ENCODE results near the gene PEAK1. TPM values are rescaled to one million over a fixed set of nuclear protein-coding genes. Genes with fewer than 3 reads are reported as not detected.

Gene PEAK1, protein sequence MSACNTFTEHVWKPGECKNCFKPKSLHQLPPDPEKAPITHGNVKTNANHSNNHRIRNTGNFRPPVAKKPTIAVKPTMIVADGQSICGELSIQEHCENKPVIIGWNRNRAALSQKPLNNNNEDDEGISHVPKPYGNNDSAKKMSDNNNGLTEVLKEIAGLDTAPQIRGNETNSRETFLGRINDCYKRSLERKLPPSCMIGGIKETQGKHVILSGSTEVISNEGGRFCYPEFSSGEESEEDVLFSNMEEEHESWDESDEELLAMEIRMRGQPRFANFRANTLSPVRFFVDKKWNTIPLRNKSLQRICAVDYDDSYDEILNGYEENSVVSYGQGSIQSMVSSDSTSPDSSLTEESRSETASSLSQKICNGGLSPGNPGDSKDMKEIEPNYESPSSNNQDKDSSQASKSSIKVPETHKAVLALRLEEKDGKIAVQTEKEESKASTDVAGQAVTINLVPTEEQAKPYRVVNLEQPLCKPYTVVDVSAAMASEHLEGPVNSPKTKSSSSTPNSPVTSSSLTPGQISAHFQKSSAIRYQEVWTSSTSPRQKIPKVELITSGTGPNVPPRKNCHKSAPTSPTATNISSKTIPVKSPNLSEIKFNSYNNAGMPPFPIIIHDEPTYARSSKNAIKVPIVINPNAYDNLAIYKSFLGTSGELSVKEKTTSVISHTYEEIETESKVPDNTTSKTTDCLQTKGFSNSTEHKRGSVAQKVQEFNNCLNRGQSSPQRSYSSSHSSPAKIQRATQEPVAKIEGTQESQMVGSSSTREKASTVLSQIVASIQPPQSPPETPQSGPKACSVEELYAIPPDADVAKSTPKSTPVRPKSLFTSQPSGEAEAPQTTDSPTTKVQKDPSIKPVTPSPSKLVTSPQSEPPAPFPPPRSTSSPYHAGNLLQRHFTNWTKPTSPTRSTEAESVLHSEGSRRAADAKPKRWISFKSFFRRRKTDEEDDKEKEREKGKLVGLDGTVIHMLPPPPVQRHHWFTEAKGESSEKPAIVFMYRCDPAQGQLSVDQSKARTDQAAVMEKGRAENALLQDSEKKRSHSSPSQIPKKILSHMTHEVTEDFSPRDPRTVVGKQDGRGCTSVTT (N-terminal part only)
- polyA plus RNA-seq (2013, experiment 1 of 2) = 9.7 TPM
- 9.7 TPM for polyA plus RNA-seq (2013, experiment 2 of 2)

DNA sequence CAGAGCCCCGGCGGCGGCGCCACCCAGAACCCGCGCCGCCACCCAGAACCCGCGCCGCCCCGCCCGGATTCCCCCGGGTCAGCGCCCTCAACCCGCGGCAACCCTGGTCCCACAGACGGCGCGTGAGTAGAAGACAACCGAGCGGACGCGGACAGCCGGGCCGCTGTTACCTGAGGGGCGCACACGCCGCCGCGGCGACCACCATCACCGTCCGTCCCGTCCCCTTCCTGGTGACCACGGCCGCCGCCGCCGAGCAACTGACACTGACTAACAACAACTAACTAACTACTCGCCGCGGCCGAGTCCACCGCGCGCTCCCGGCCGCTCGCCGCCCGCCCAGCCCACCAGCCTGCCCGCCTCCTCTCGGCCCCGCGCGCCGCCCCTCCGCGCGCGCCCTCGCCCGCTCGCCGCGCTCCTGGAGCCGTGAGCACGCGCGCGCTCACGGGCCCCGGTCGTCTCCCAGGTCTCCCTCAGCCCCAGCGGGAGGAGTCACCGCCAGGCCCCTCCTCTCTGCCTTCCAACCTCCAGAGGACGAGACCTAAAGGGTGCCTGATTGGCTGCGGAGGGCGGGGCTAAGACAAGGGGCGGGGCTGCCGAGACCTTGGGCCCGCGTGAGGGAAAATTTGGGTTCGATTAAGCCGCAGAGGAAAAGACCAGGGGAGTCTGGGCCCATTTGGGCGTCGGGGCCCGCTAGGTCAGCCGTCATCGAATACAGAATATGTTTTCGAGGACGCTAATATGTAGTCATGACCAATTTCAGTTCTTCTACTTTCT is at the start of gene PEAK1:
PEAK1 (minus strand) TSS at position 269 of the 774 bp plus-strand sequence. CDS start 238,178 bp downstream, outside the sequence.
- Histone ChIP-seq H3K18ac (ENCODE audit: low read length) (peak within 1 kb of the TSS; percentile 97), H2BK12ac (ENCODE audit: low read length) (no peak within 1 kb of the TSS), H2AK5ac (ENCODE audit: low read depth, low read length) (no peak within 1 kb of the TSS), H3K23ac (ENCODE audit: low read depth, low read length, poor library complexity) (peak within 1 kb of the TSS; percentile 94), H2AFZ (ENCODE audit: low read length) (peak within 1 kb of the TSS; percentile 92), H2BK15ac (ENCODE audit: low read length) (no peak within 1 kb of the TSS), H3K9ac (ENCODE audit: low read depth, low read length, poor library complexity) (peak within 1 kb of the TSS; percentile 96), H3K9me3 (replicated peaks in 1 of 2; ENCODE audit: control insufficient read depth in 2 of 2, insufficient read depth in 1 of 2, low read depth in 1 of 2, low read length in 2 of 2) (no peaks in the 10 kb centered on the region), H3K14ac (ENCODE audit: low read length) (no peak within 1 kb of the TSS), H4K8ac (ENCODE audit: low read depth, low read length) (no peak within 1 kb of the TSS), H3K4me2 (ENCODE audit: insufficient read depth, low read length, poor library complexity, severe bottlenecking) (peak within 1 kb of the TSS; percentile 84), H4K91ac (ENCODE audit: low read depth, low read length, poor library complexity) (no peak within 1 kb of the TSS), H3K4ac (ENCODE audit: low read length) (no peak within 1 kb of the TSS), H3K79me1 (ENCODE audit: low read depth, low read length) (peaks cover 3% of the 10 kb centered on the region), H3K27ac (replicated peaks; ENCODE audit: low read length) (peak within 1 kb of the TSS; percentile 90), H3K4me3 (ENCODE audit: low read length in 2 of 2) (peak within 1 kb of the TSS; percentile 80 to 94), H3K27me3 (ENCODE audit: control insufficient read depth in 3 of 3, insufficient read depth in 3 of 3, low read depth in 1 of 3, low read length in 3 of 3) (no peaks in the 10 kb centered on the region), H3K4me1 (ENCODE audit: control insufficient read depth in 2 of 2, insufficient read depth in 1 of 2, low read depth in 1 of 2, low read length in 2 of 2) (peaks cover 4 to 8% of the 10 kb centered on the region in 2 donors), H2BK5ac (ENCODE audit: low read length) (peak within 1 kb of the TSS; percentile 97), H3K36me3 (replicated peaks in 1 of 2; ENCODE audit: control insufficient read depth in 2 of 2, insufficient read depth in 2 of 2, low read length in 2 of 2) (no peaks in the 10 kb centered on the region), H2BK120ac (ENCODE audit: low read depth, low read length) (no peak within 1 kb of the TSS)
- WGBS, 2 donors (ENCODE audit: extremely low coverage in 2 of 2, insufficient read length in 2 of 2, insufficient replicate concordance in 1 of 2) = no CpG with 5 or more reads among the region's 92 CpGs
- DNase-seq (ENCODE audit: low spot score) = peak; percentile 99

DNA sequence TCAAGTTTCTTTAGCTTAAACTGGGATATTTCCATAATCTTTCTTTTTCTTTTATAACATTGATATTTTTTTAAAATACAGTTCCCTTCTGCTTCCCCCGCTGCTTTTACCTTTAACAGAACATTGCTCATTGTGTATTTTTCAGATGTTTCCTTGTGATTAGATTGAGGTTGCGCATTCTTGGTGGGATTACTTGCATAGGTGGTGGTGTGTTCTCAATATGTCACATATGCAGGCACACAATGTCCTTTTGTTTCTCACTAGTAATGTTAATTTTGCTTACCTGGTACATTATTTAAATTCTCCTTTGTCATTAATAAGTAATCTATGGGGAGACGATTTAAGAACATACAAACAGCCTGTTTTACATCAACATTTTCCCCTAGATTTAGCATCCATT is 49.0 kb upstream of the PEAK1 start:
- Histone ChIP-seq H3K18ac (ENCODE audit: low read length) (no peak overlapping the region), H2BK120ac (ENCODE audit: low read depth, low read length) (no peak overlapping the region), H3K4me1 (ENCODE audit: control insufficient read depth in 2 of 2, insufficient read depth in 1 of 2, low read depth in 1 of 2, low read length in 2 of 2) (no peaks in the 10 kb centered on the region), H3K4me3 (ENCODE audit: low read length in 2 of 2) (no peak overlapping the region), H2BK15ac (ENCODE audit: low read length) (no peak overlapping the region), H2AFZ (ENCODE audit: low read length) (no peak overlapping the region), H3K36me3 (replicated peaks in 1 of 2; ENCODE audit: control insufficient read depth in 2 of 2, insufficient read depth in 2 of 2, low read length in 2 of 2) (peaks cover 8 to 99% of the 10 kb centered on the region in 2 donors), H3K9me3 (replicated peaks in 1 of 2; ENCODE audit: control insufficient read depth in 2 of 2, insufficient read depth in 1 of 2, low read depth in 1 of 2, low read length in 2 of 2) (peaks cover 0 to 3% of the 10 kb centered on the region in 2 donors), H2AK5ac (ENCODE audit: low read depth, low read length) (no peak overlapping the region), H3K27me3 (ENCODE audit: control insufficient read depth in 3 of 3, insufficient read depth in 3 of 3, low read depth in 1 of 3, low read length in 3 of 3) (no peaks in the 10 kb centered on the region), H3K79me1 (ENCODE audit: low read depth, low read length) (no peaks in the 10 kb centered on the region), H3K9ac (ENCODE audit: low read depth, low read length, poor library complexity) (no peak overlapping the region), H2BK12ac (ENCODE audit: low read length) (no peak overlapping the region), H4K8ac (ENCODE audit: low read depth, low read length) (no peak overlapping the region), H3K23ac (ENCODE audit: low read depth, low read length, poor library complexity) (no peak overlapping the region), H3K4ac (ENCODE audit: low read length) (no peak overlapping the region), H4K91ac (ENCODE audit: low read depth, low read length, poor library complexity) (no peak overlapping the region), H3K14ac (ENCODE audit: low read length) (no peak overlapping the region), H3K4me2 (ENCODE audit: insufficient read depth, low read length, poor library complexity, severe bottlenecking) (no peak overlapping the region), H3K27ac (replicated peaks; ENCODE audit: low read length) (no peak overlapping the region), H2BK5ac (ENCODE audit: low read length) (no peak overlapping the region)
- no peak for DNase-seq (ENCODE audit: low spot score)
- no CpG with 5 or more reads among the region's 3 CpGs for WGBS, 2 donors (ENCODE audit: extremely low coverage in 2 of 2, insufficient read length in 2 of 2, insufficient replicate concordance in 1 of 2)

DNA sequence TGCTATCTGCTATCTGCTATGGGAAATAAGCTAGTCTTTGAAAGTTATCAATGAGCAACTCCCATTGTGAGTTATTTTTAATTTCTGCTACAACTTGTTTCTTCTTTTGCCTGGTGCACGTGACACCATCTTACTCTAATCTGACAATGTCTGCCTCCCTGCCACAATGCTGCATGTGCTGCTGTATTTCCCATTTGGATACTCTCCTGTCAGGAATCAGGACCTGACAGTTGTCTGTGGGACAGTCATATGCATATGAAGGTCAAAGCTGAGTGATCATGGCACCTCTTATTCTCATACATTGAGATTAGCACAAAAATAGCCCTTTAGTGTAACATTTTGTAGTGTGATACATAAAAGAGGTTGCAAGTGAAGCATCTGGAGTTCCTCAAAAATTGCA is 46.6 kb upstream of the PEAK1 start:
- H2BK120ac ChIP-seq (ENCODE audit: low read depth, low read length) = no peak overlapping the region
- H3K4me3 ChIP-seq (ENCODE audit: low read length in 2 of 2) = no peak overlapping the region
- no peak overlapping the region for H3K27ac ChIP-seq (replicated peaks; ENCODE audit: low read length)
- no peak overlapping the region for H4K8ac ChIP-seq (ENCODE audit: low read depth, low read length)
- no peak overlapping the region for H3K14ac ChIP-seq (ENCODE audit: low read length)
- H2BK15ac ChIP-seq (ENCODE audit: low read length) = no peak overlapping the region
- no peak overlapping the region for H2AFZ ChIP-seq (ENCODE audit: low read length)
- no peak overlapping the region for H3K9ac ChIP-seq (ENCODE audit: low read depth, low read length, poor library complexity)
- H3K4ac ChIP-seq (ENCODE audit: low read length) = no peak overlapping the region
- H3K4me1 ChIP-seq (ENCODE audit: control insufficient read depth in 2 of 2, insufficient read depth in 1 of 2, low read depth in 1 of 2, low read length in 2 of 2) = no peaks in the 10 kb centered on the region
- DNase-seq (ENCODE audit: low spot score) = no peak
- peaks cover 8 to 96% of the 10 kb centered on the region in 2 donors for H3K36me3 ChIP-seq (replicated peaks in 1 of 2; ENCODE audit: control insufficient read depth in 2 of 2, insufficient read depth in 2 of 2, low read length in 2 of 2)
- peaks cover 0 to 3% of the 10 kb centered on the region in 2 donors for H3K9me3 ChIP-seq (replicated peaks in 1 of 2; ENCODE audit: control insufficient read depth in 2 of 2, insufficient read depth in 1 of 2, low read depth in 1 of 2, low read length in 2 of 2)
- no peak overlapping the region for H3K4me2 ChIP-seq (ENCODE audit: insufficient read depth, low read length, poor library complexity, severe bottlenecking)
- no peak overlapping the region for H2BK12ac ChIP-seq (ENCODE audit: low read length)
- H2BK5ac ChIP-seq (ENCODE audit: low read length) = no peak overlapping the region
- no peak overlapping the region for H3K23ac ChIP-seq (ENCODE audit: low read depth, low read length, poor library complexity)
- no peaks in the 10 kb centered on the region for H3K79me1 ChIP-seq (ENCODE audit: low read depth, low read length)
- no peak overlapping the region for H3K18ac ChIP-seq (ENCODE audit: low read length)
- H2AK5ac ChIP-seq (ENCODE audit: low read depth, low read length) = no peak overlapping the region
- no peak overlapping the region for H4K91ac ChIP-seq (ENCODE audit: low read depth, low read length, poor library complexity)
- H3K27me3 ChIP-seq (ENCODE audit: control insufficient read depth in 3 of 3, insufficient read depth in 3 of 3, low read depth in 1 of 3, low read length in 3 of 3) = no peaks in the 10 kb centered on the region
- WGBS, 2 donors (ENCODE audit: extremely low coverage in 2 of 2, insufficient read length in 2 of 2, insufficient replicate concordance in 1 of 2) = no CpG with 5 or more reads among the region's 1 CpG
